H1 (cell line): ENCODE measurements around the gene APOBEC2. TPM values are rescaled to one million over a fixed set of nuclear protein-coding genes. Genes with fewer than 3 reads are reported as not detected.
"Not testable (repeated sequence)": the region's sequence is repeated elsewhere in the genome, so short reads cannot be mapped to it uniquely, and the experiment has no call there.

Experiments used
- CTCF ChIA-PET: fragments of 300-600 bp; sonication (Branson Sonifier 250); formaldehyde crosslinking; loops from one replicate; lab custom pipeline; 2021; ENCODE audit not compliant: partially characterized antibody; lab: Charles Lee
- POLR2A ChIA-PET: fragments of 300-600 bp; sonication (Branson Sonifier 250); formaldehyde crosslinking; loops from one replicate; lab custom pipeline; 2021; ENCODE audit warnings: inconsistent platforms; ENCODE audit not compliant: partially characterized antibody; lab: Charles Lee
- DNase-seq, 2 experiments: peaks; one replicate each; pipeline versions ENCODE4 v3.0.0 to v3.0.0-alpha.2; 2010 to 2022; ENCODE audit warnings: low spot score in 2 of 2, low read depth in 1 of 2, mixed read lengths in 1 of 2
- FAIRE-seq: peaks from 2 replicates; lab custom pipeline; 2011; peaks lifted over from hg19 to GRCh38; lab: Jason Lieb, UNC
- H2AFZ ChIP-seq: 2 replicates; pipeline ENCODE4 v1.8.1; 2012; ENCODE audit warnings: low read length, inconsistent platforms
- H2AK5ac ChIP-seq: 2 replicates; pipeline ENCODE4 v1.6.1; 2013; ENCODE audit warnings: low read depth, low read length
- H2BK120ac ChIP-seq: replicated peaks from 2 replicates; pipeline ENCODE3; 2013; ENCODE audit warnings: low read depth, low read length, inconsistent platforms
- H2BK12ac ChIP-seq: 2 replicates; pipeline ENCODE4 v1.6.1; 2013; ENCODE audit warnings: low read depth, low read length
- H2BK15ac ChIP-seq: 2 replicates; pipeline ENCODE4 v1.6.1; 2013; ENCODE audit warnings: low read length
- H2BK20ac ChIP-seq: 2 replicates; pipeline ENCODE4 v1.6.1; 2013; ENCODE audit warnings: low read length
- H2BK5ac ChIP-seq: 2 replicates; pipeline ENCODE4 v1.6.1; 2013; ENCODE audit warnings: low read depth, low read length
- H3K14ac ChIP-seq: 2 replicates; pipeline ENCODE4 v1.6.1; 2013; ENCODE audit warnings: inconsistent platforms; ENCODE audit not compliant: insufficient read length
- H3K18ac ChIP-seq: 2 replicates; pipeline ENCODE4 v1.6.1; 2013; ENCODE audit warnings: low read length; ENCODE audit errors: extremely low read depth
- H3K23ac ChIP-seq: 2 replicates; pipeline ENCODE4 v1.6.1; 2013; ENCODE audit warnings: inconsistent platforms; ENCODE audit not compliant: insufficient read length
- H3K23me2 ChIP-seq: 2 replicates; pipeline ENCODE4 v1.6.1; 2013; ENCODE audit warnings: low read depth, low read length
- H3K27ac ChIP-seq: 2 replicates; pipeline ENCODE4 v1.6.1; 2011; ENCODE audit warnings: low read depth, low read length, inconsistent platforms
- H3K27me3 ChIP-seq, 4 experiments: replicated peaks in 1 of 4; 1 replicate in 1 of 4; 2 replicates in 3 of 4; pipeline versions ENCODE4 v1.6.1 to v1.8.1; 2011 to 2013; ENCODE audit warnings: low read length in 3 of 4, mild to moderate bottlenecking in 3 of 4, inconsistent platforms in 2 of 4, mixed read lengths in 2 of 4, moderate library complexity in 1 of 4; ENCODE audit not compliant: control insufficient read depth in 3 of 4, insufficient read depth in 3 of 4; ENCODE audit errors: extremely low read depth in 1 of 4
- H3K36me3 ChIP-seq, 4 experiments: 2 replicates each; pipeline versions ENCODE4 v1.6.1 to v1.8.1; 2011 to 2013; ENCODE audit warnings: mild to moderate bottlenecking in 4 of 4, low read length in 3 of 4, moderate library complexity in 2 of 4, control low read depth in 1 of 4, inconsistent platforms in 1 of 4; ENCODE audit not compliant: insufficient read depth in 4 of 4, control insufficient read depth in 2 of 4
- H3K4ac ChIP-seq: replicated peaks from 2 replicates; pipeline ENCODE3; 2013; ENCODE audit warnings: low read length, low read depth, mixed read lengths, inconsistent platforms; ENCODE audit not compliant: insufficient read length
- H3K4me1 ChIP-seq, 4 experiments: replicated peaks in 1 of 4; 1 replicate in 1 of 4; 2 replicates in 3 of 4; pipeline versions ENCODE4 v1.6.1 to v1.8.1; 2011 to 2013; ENCODE audit warnings: low read length in 3 of 4, inconsistent platforms in 2 of 4, mixed read lengths in 1 of 4; ENCODE audit not compliant: insufficient read depth in 4 of 4, control insufficient read depth in 3 of 4
- H3K4me2 ChIP-seq, 2 experiments: 2 replicates each; pipeline versions ENCODE4 v1.6.1 to v1.8.1; 2011 to 2013; ENCODE audit warnings: low read depth in 2 of 2, low read length in 2 of 2, control low read depth in 1 of 2, inconsistent platforms in 1 of 2, mild to moderate bottlenecking in 1 of 2; ENCODE audit not compliant: insufficient read depth in 1 of 2
- H3K4me3 ChIP-seq, 4 experiments: fragments of 200-600, 300-600 bp in 1 of 4; sonication (generic), shearing (Covaris generic), sonication (Bioruptor Twin) in 1 of 4; 2 replicates each; pipeline versions ENCODE4 v1.5.1 to v1.8.1; 2011 to 2016; ENCODE audit warnings: low read length in 4 of 4, low read depth in 3 of 4, control low read depth in 2 of 4, inconsistent platforms in 2 of 4, mild to moderate bottlenecking in 2 of 4, mixed read lengths in 1 of 4, moderate library complexity in 1 of 4; ENCODE audit not compliant: insufficient read depth in 2 of 4; ENCODE audit errors: extremely low read depth in 1 of 4
- H3K56ac ChIP-seq: replicated peaks from 2 replicates; pipeline ENCODE3; 2013; ENCODE audit warnings: low read depth, mild to moderate bottlenecking, mixed read lengths, low read length, inconsistent platforms; ENCODE audit not compliant: insufficient read length
- H3K79me1 ChIP-seq: 2 replicates; pipeline ENCODE4 v1.6.1; 2013; ENCODE audit warnings: low read depth, low read length, control low read depth
- H3K79me2 ChIP-seq, 2 experiments: 2 replicates each; pipeline versions ENCODE4 v1.6.1 to v1.8.1; 2012 to 2013; ENCODE audit warnings: low read length in 2 of 2, mild to moderate bottlenecking in 2 of 2, inconsistent platforms in 1 of 2; ENCODE audit not compliant: insufficient read depth in 2 of 2, control insufficient read depth in 1 of 2
- H3K9ac ChIP-seq, 4 experiments: replicated peaks in 1 of 4; 1 replicate in 1 of 4; 2 replicates in 3 of 4; pipeline versions ENCODE4 v1.6.1 to v1.8.1; 2011 to 2013; ENCODE audit warnings: low read depth in 3 of 4, low read length in 3 of 4, control low read depth in 2 of 4, mild to moderate bottlenecking in 2 of 4, moderate library complexity in 2 of 4, inconsistent platforms in 1 of 4; ENCODE audit errors: extremely low read depth in 1 of 4
- H3K9me3 ChIP-seq, 2 experiments: 2 replicates each; pipeline versions ENCODE4 v1.6.1 to v1.8.1; 2012 to 2013; ENCODE audit warnings: mild to moderate bottlenecking in 2 of 2, moderate library complexity in 2 of 2, control low read depth in 1 of 2, inconsistent platforms in 1 of 2, low read depth in 1 of 2, low read length in 1 of 2, mixed read lengths in 1 of 2; ENCODE audit not compliant: insufficient read depth in 2 of 2
- H4K20me1 ChIP-seq, 2 experiments: replicated peaks in 1 of 2; 2 replicates each; pipeline versions ENCODE3 to v1.8.1; 2011 to 2013; ENCODE audit warnings: inconsistent platforms in 2 of 2, low read length in 2 of 2, mild to moderate bottlenecking in 1 of 2; ENCODE audit not compliant: insufficient read depth in 2 of 2, control insufficient read depth in 1 of 2
- H4K5ac ChIP-seq: 2 replicates; pipeline ENCODE4 v1.6.1; 2013; ENCODE audit warnings: low read length, low read depth, mixed read lengths, inconsistent platforms; ENCODE audit not compliant: insufficient read length
- H4K8ac ChIP-seq: 2 replicates; pipeline ENCODE4 v1.8.0; 2013; ENCODE audit warnings: mild to moderate bottlenecking, moderate library complexity, low read length, inconsistent platforms; ENCODE audit not compliant: insufficient read depth; ENCODE audit errors: extremely low read depth
- H4K91ac ChIP-seq: replicated peaks from 2 replicates; pipeline ENCODE3; 2013; ENCODE audit warnings: low read length, mixed read lengths, inconsistent platforms; ENCODE audit not compliant: insufficient read length
- WGBS, 2 experiments: shearing (Covaris generic) in 1 of 2; methylation state at CpG; one replicate each; pipeline versions ENCODE4 v1.1.6 to v1.1.7; 2013 to 2015; ENCODE audit warnings: low lambda C conversion rate in 2 of 2, mixed read lengths in 2 of 2, inconsistent platforms in 1 of 2, low coverage in 1 of 2, missing lambda C conversion rate in 1 of 2; ENCODE audit not compliant: insufficient replicate concordance in 2 of 2, insufficient coverage in 1 of 2, insufficient read length in 1 of 2; ENCODE audit errors: extremely low coverage in 1 of 2, missing lambda C conversion rate in 1 of 2; 5-methylcytosine and 5-hydroxymethylcytosine counted together
- polyA plus RNA-seq, 7 experiments: library from polyadenylated mRNA; depleted of rRNA in 3 of 7; stranded (reverse) in 5 of 7; unstranded in 2 of 7; fragments of >200 nt in 5 of 7; fragments of 200-250 nt in 2 of 7; gene quantifications; 1 replicate in 5 of 7; 2 replicates in 1 of 7; 4 replicates in 1 of 7; pipeline versions ENCODE4 v1.2.1 to v1.2.3, GENCODE V29; 2011 to 2013; ENCODE audit warnings: missing spikeins in 2 of 7, mixed read lengths in 2 of 7
- total RNA-seq: library from RNA; stranded (reverse); fragmentation: NEBNext Ultra II Directional; extraction: Animal tissue kit (Norgen Biotek cat#: 25700); gene quantifications from 2 replicates; pipeline ENCODE4 v1.2.1, GENCODE V29; 2021

Gene APOBEC2
- total and polyA plus RNA-seq, 2 of the 8 experiments (the other 6 are each of a cell fraction or from before 2014, with no cell fraction given) = not detected

DNA sequence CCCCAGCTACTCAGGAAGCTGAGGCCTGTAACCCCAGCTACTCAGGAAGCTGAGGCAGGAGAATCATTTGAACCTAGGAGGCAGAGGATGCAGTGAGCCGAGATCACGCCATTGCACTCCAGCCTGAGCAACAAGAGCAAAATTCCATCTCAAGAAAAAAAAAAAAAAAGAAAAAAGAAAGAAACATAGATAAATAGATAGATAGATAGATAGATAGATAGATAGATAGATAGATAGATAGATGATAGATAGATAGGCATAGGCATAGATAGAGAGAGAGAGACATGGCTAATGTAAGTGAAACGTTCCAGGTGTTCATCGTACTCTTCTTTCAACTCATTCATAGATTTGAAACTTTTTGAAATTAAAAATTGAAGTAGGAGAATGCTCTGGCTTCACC, 46.0 kb upstream of the APOBEC2 start:
- H2AFZ ChIP-seq, H2BK120ac ChIP-seq, H3K79me1 ChIP-seq, H3K18ac ChIP-seq, H2BK5ac ChIP-seq, H3K4ac ChIP-seq, H3K27me3 ChIP-seq, H3K4me2 ChIP-seq, H3K23ac ChIP-seq, H3K4me1 ChIP-seq, H4K8ac ChIP-seq, H4K20me1 ChIP-seq, DNase-seq, H2BK12ac ChIP-seq, H4K91ac ChIP-seq, POLR2A ChIA-PET, FAIRE-seq, H4K5ac ChIP-seq, H2BK20ac ChIP-seq, H3K4me3 ChIP-seq, H3K36me3 ChIP-seq, CTCF ChIA-PET, H3K27ac ChIP-seq, H3K79me2 ChIP-seq, H3K14ac ChIP-seq, H3K9me3 ChIP-seq, H3K9ac ChIP-seq, H3K23me2 ChIP-seq, H2AK5ac ChIP-seq, H2BK15ac ChIP-seq: not testable (repeated sequence)
- WGBS, 2 experiments = 90% methylated on average over 3 of the region's 4 CpGs; no CpG with 5 or more reads in 1 of the 2 experiments
- H3K56ac ChIP-seq = peak overlapping the region; percentile 9
